ENCODE data around the gene PNPLA7.

PNPLA7 gene

GRCh38 chr9:137461663-137462395 is 88.4 kb downstream of the PNPLA7 start:
- DNase-seq (ENCODE audit: low read depth in 2 of 2): peak; percentile 40 to 72

- no peak for DNase-seq (ENCODE audit: low read depth in 2 of 2)
Observed at GRCh38 chr9:137461316-137461662, 88.9 kb downstream of the PNPLA7 start.

- DNase-seq (ENCODE audit: low read depth in 2 of 2): no peak
Observed at GRCh38 chr9:137460363-137461315, 89.6 kb downstream of the PNPLA7 start.

GRCh38 chr9:137459601-137460362 is 90.4 kb downstream of the PNPLA7 start:
- no peak for DNase-seq (ENCODE audit: low read depth in 2 of 2)

- peak; percentile 83 to 91 for DNase-seq (ENCODE audit: low read depth in 2 of 2)
Observed at GRCh38 chr9:137459152-137459600, 91.0 kb downstream of the PNPLA7 start, which contains the start of gene NSMF. Gene NSMF, minus strand, starts transcription at chr9:137459334. Its CDS starts 232 bp downstream, at chr9:137459102.

GRCh38 chr9:137458194-137459151 is 91.7 kb downstream of the PNPLA7 start:
- DNase-seq (ENCODE audit: low read depth in 2 of 2): no peak

- no peak for DNase-seq (ENCODE audit: low read depth in 2 of 2)
Observed at GRCh38 chr9:137457406-137458193, 92.6 kb downstream of the PNPLA7 start.

GRCh38 chr9:137456864-137457405 is 93.3 kb downstream of the PNPLA7 start:
- DNase-seq (ENCODE audit: low read depth in 2 of 2): no peak

GRCh38 chr9:137456061-137456863 is 93.9 kb downstream of the PNPLA7 start:
- no peak for DNase-seq (ENCODE audit: low read depth in 2 of 2)

- no peak for DNase-seq (ENCODE audit: low read depth in 2 of 2)
Observed at GRCh38 chr9:137455359-137455991, 94.7 kb downstream of the PNPLA7 start.

GRCh38 chr9:137454597-137455358 is 95.4 kb downstream of the PNPLA7 start:
- no peak for DNase-seq (ENCODE audit: low read depth in 2 of 2)

GRCh38 chr9:137454145-137454596 is 96.0 kb downstream of the PNPLA7 start:
- DNase-seq (ENCODE audit: low read depth in 2 of 2): no peak

- DNase-seq (ENCODE audit: low read depth in 2 of 2): peak; percentile 46 to 50
Observed at GRCh38 chr9:137453643-137454081, 96.5 kb downstream of the PNPLA7 start.

- DNase-seq (ENCODE audit: low read depth in 2 of 2): no peak
Observed at GRCh38 chr9:137452761-137453642, 97.2 kb downstream of the PNPLA7 start.

- no peak for DNase-seq (ENCODE audit: low read depth in 2 of 2)
Observed at GRCh38 chr9:137452006-137452760, 98.0 kb downstream of the PNPLA7 start.

Measured in stimulated activated CD4-positive, alpha-beta T cell treated with anti-CD3 and anti-CD28 coated beads, Interleukin-12 subunit alpha, Interleukin-12 subunit beta, amount 100 ng/mL, for 24 hours (primary cell).